Upper lobe of left lung (tissue), 6 donors: ENCODE results near the gene F8A1. TPM values are rescaled to one million over a fixed set of nuclear protein-coding genes. Genes with fewer than 3 reads are reported as not detected.
"Not testable (repeated sequence)": the region's sequence is repeated elsewhere in the genome, so short reads cannot be mapped to it uniquely, and the experiment has no call there.

Experiments
- ATAC-seq, 2 donors: fragments of 200-7000 bp; cut with Tn5 transposase; one replicate each; pipeline ENCODE4 v1.9.1; 2022; ENCODE audit warnings: mild to moderate bottlenecking in 2 of 2, moderate library complexity in 2 of 2; ENCODE audit not compliant: low FRiP score in 2 of 2
- DNase-seq, 2 donors: peaks; one replicate each; pipeline ENCODE4 v3.0.0-alpha.2; 2019 to 2020
- H3K27ac ChIP-seq, 4 donors: fragments of 200-600 bp; sonication (generic); one replicate each; pipeline ENCODE4 v1.5.1; 2016 to 2019
- H3K27me3 ChIP-seq, 4 donors: fragments of 200-600 bp; sonication (generic); one replicate each; pipeline ENCODE4 v1.5.1; 2017 to 2019
- H3K36me3 ChIP-seq, 4 donors: fragments of 200-600 bp; sonication (generic); one replicate each; pipeline ENCODE4 v1.5.1; 2016 to 2019
- H3K4me1 ChIP-seq, 4 donors: fragments of 200-600 bp; sonication (generic); one replicate each; pipeline ENCODE4 v1.5.1; 2018 to 2019
- H3K4me3 ChIP-seq, 4 donors: fragments of 200-600 bp; sonication (generic); one replicate each; pipeline ENCODE4 v1.5.1; 2017 to 2019; ENCODE audit warnings: mild to moderate bottlenecking in 2 of 4, moderate library complexity in 1 of 4
- H3K9me3 ChIP-seq, 4 donors: fragments of 200-600 bp; sonication (generic); one replicate each; pipeline ENCODE4 v1.5.1; 2018 to 2019
- CTCF ChIP-seq, 6 experiments: fragments of 450-650 bp in 4 of 6; fragments of 200-600 bp in 2 of 6; sonication (generic) in 2 of 6; IDR thresholded peaks; one replicate each; pipeline ENCODE4 v1.5.1; 2016 to 2019; ENCODE audit warnings: antibody characterized with exemption in 6 of 6
- EP300 ChIP-seq, 4 donors: sonication (generic); formaldehyde crosslinking; IDR thresholded peaks; one replicate each; pipeline ENCODE4 v1.5.1; 2017; ENCODE audit warnings: antibody characterized with exemption in 4 of 4, control low read depth in 2 of 4
- POLR2A ChIP-seq, 4 donors: fragments of 450-650 bp; IDR thresholded peaks; one replicate each; pipeline ENCODE4 v1.5.1; 2016 to 2017; ENCODE audit warnings: antibody characterized with exemption in 4 of 4, mild to moderate bottlenecking in 2 of 4
- POLR2AphosphoS5 ChIP-seq, 2 donors: sonication (generic); formaldehyde crosslinking; IDR thresholded peaks; one replicate each; pipeline ENCODE4 v1.5.1; 2017; ENCODE audit warnings: antibody characterized with exemption in 2 of 2
- WGBS, 2 donors: methylation state at CpG; one replicate each; pipeline ENCODE4 v1.1.5; 2017 to 2018; 5-methylcytosine and 5-hydroxymethylcytosine counted together
- total RNA-seq, 6 donors: library from RNA; depleted of rRNA in 4 of 6; stranded (reverse); fragments of >200 nt in 4 of 6; gene quantifications; one replicate each; pipeline versions ENCODE4 v1.1.0 to v1.2.1, GENCODE V29; 2016 to 2021
- donor health status: DM: no; HTN: no; CAD: no; lungs with moderate emphysema.
- donor health status: DM: no; HTN: yes; CAD: no; lungs with severe emphysema.

F8A1 gene
- total RNA-seq, 6 donors from 2014 or later, result 9.3 to 53.1 (median 20.8) TPM; not detected in 1

GRCh38 chrX:154885549-154885948 lies 606 bp upstream of the F8A1 start:
- not testable (repeated sequence) for DNase-seq, H3K4me1 ChIP-seq, H3K27me3 ChIP-seq, H3K9me3 ChIP-seq, H3K36me3 ChIP-seq
- H3K4me3 ChIP-seq, result peak overlapping the region in 1 of 4 donors; percentile 37
- H3K27ac ChIP-seq, result peak overlapping the region in 2 of 4 donors; percentile 56 to 75
- 79% methylated on average over 4 of the region's 14 CpGs; no CpG with 5 or more reads in 1 of the 2 donors for WGBS, 2 donors
- ATAC-seq, result peak in 1 of 2 donors; percentile 28

GRCh38 chrX:154886789-154887221 lies 650 bp downstream of the F8A1 start:
- not testable (repeated sequence) for H3K36me3 ChIP-seq, H3K27me3 ChIP-seq, H3K9me3 ChIP-seq, DNase-seq, H3K27ac ChIP-seq, H3K4me1 ChIP-seq, H3K4me3 ChIP-seq
- ATAC-seq, result peak in 1 of 2 donors; percentile 71
- no CpG with 5 or more reads among the region's 62 CpGs for WGBS, 2 donors

GRCh38 chrX:154890990-154891639 lies 5.0 kb downstream of the F8A1 start:
- TF ChIP-seq POLR2AphosphoS5 (IDR thresholded peaks at IDR 0.05) (no peak), EP300 (IDR thresholded peaks at IDR 0.05) (no peak), POLR2A (IDR thresholded peaks at IDR 0.05) (no peak), CTCF (IDR thresholded peaks at IDR 0.05) (no peak)
- H3K27me3 ChIP-seq, result no peaks in the 10 kb centered on the region
- no peaks in the 10 kb centered on the region for H3K9me3 ChIP-seq
- no peaks in the 10 kb centered on the region for H3K36me3 ChIP-seq
- ATAC-seq, result no peak
- no peak overlapping the region for H3K27ac ChIP-seq
- H3K4me1 ChIP-seq, result peaks cover 0 to 2% (median 0%) of the 10 kb centered on the region in 4 donors
- no peak for DNase-seq
- no peak overlapping the region for H3K4me3 ChIP-seq
- WGBS, 2 donors, result 54 to 81% methylated on average over 1 of the region's 1 CpG

- Histone ChIP-seq H3K4me1 (peaks cover 0 to 2% (median 0%) of the 10 kb centered on the region in 4 donors), H3K27ac (no peak overlapping the region), H3K36me3 (no peaks in the 10 kb centered on the region), H3K4me3 (no peak overlapping the region), H3K27me3 (no peaks in the 10 kb centered on the region), H3K9me3 (no peaks in the 10 kb centered on the region)
- no peak for ATAC-seq
- no peak for DNase-seq
- TF ChIP-seq POLR2A (IDR thresholded peaks at IDR 0.05) (no peak), CTCF (IDR thresholded peaks at IDR 0.05) (no peak), EP300 (IDR thresholded peaks at IDR 0.05) (no peak), POLR2AphosphoS5 (IDR thresholded peaks at IDR 0.05) (no peak)
- WGBS, 2 donors, result 47 to 93% methylated on average over 1 of the region's 1 CpG
These were observed 6.1 kb downstream of the F8A1 start for GRCh38 chrX:154892296-154892695.

GRCh38 chrX:154900323-154900722 lies 14.2 kb downstream of the F8A1 start:
- Histone ChIP-seq H3K36me3 (no peaks in the 10 kb centered on the region), H3K4me3 (no peak overlapping the region), H3K9me3 (no peaks in the 10 kb centered on the region), H3K27me3 (no peaks in the 10 kb centered on the region), H3K27ac (no peak overlapping the region), H3K4me1 (no peaks in the 10 kb centered on the region)
- TF ChIP-seq EP300 (IDR thresholded peaks at IDR 0.05), result no peak
- TF ChIP-seq CTCF (IDR thresholded peaks at IDR 0.05), result no peak
- TF ChIP-seq POLR2AphosphoS5 (IDR thresholded peaks at IDR 0.05), result no peak
- ATAC-seq (no peak), DNase-seq (no peak)
- 80 to 91% methylated on average over 8 of the region's 8 CpGs for WGBS, 2 donors

- Histone ChIP-seq H3K4me1 (no peaks in the 10 kb centered on the region), H3K27me3 (no peaks in the 10 kb centered on the region), H3K27ac (no peak overlapping the region), H3K9me3 (no peaks in the 10 kb centered on the region), H3K4me3 (no peak overlapping the region), H3K36me3 (no peaks in the 10 kb centered on the region)
- TF ChIP-seq EP300 (IDR thresholded peaks at IDR 0.05) (no peak), POLR2A (IDR thresholded peaks at IDR 0.05) (no peak), CTCF (IDR thresholded peaks at IDR 0.05) (no peak), POLR2AphosphoS5 (IDR thresholded peaks at IDR 0.05) (no peak)
- WGBS, 2 donors, result 39 to 80% methylated on average over 1 of the region's 1 CpG
- DNase-seq, result no peak
- no peak for ATAC-seq
These were observed 16.3 kb downstream of the F8A1 start for GRCh38 chrX:154902408-154902807.
